IPS-11a (cell line): Measurements from ENCODE around the gene PEX11B.

ENCODE experiments used
- H3K4me3 ChIP-seq: one replicate; pipeline ENCODE4 v1.5.1; 2013; ENCODE audit warnings: low read depth, low read length, control low read depth

PEX11B gene

DNA sequence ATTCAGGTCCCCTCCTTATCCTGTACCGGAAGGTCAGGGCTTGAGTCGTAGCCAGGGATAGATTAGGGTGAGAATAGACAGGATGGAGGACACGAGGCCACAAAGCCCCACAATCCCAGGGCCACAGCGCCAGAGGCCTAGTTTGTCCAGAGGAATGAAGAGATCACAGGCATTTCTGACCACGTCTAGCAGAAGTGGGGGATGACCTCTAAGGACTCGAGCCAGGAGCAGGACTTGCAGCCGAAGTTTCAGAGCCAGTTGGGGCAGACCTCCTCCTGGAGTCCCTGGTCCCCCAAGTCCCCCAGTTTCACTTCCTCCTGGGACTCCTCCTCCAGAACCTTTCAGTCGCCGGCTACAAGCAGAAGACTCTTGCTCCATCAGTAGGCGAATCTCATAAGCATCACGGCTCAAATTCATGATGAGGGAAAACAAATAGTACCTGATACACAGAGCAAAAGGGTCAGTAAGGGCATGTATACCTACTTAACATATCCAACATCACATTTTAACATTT, 6.3 kb downstream of the PEX11B start:
- no peak overlapping the region for H3K4me3 ChIP-seq

DNA sequence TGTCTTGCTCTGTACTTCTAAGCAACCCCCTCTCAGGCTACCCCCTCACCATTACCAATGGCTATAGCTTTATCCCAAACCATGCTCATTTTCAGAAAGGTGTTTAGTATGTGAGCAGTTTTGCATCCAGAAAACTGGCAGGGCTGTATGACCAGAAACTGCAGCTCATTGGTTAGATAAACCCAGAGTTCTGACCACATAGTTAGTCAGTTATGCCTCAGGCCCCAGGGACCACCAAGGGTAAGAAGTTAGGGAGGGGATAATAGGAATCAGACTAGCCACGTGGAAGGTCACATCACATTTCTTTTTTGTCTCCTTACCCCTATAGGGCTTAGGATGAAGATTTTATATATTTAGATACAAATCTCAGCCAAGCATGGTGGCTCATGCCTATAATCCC, 9.9 kb downstream of the PEX11B start:
- no peak overlapping the region for H3K4me3 ChIP-seq

DNA sequence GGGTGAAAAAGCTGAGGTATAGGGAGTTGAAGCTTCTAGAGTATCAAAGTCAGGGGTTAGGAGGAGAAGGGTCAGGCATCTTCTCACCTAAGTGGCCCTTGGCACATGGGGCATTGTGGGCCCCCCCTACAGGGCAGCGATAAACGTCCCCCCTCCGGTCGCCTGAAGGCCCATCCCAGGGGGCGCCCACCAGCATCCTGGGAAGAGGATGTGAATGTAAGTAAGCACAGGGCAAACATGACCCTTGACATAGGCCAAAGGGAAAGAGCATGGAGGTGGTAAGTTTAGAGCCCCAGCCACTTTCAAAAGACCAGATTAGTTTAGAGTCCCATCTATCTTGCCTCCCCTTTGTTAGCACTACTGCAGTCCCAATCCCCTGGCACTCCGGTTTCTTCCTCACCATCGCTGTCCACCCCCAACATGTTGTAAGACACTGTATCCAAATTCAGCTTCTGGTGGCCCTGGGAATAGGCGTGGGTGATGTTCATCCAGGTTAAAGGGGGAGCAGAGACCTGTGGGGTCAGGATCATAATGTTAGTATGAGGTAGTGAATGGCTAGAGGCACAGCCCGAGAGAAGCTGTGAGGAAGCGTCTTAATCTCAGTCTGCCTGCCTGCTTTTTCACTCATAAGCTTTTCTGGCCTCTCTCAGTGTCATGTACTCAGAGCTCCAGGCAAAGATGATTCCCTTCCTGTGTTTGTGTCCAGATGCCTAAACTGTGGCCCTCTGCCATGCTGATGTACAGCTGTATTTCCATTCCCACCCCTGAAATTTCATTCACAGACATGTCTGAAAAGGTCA, 11.4 kb downstream of the PEX11B start:
- no peak overlapping the region for H3K4me3 ChIP-seq

GRCh38 chr1:145901312-145902021, 17.1 kb downstream of the PEX11B start:
- H3K4me3 ChIP-seq = no peak overlapping the region

- H3K4me3 ChIP-seq = no peak overlapping the region
Measured at GRCh38 chr1:145898756-145899155, 19.8 kb downstream of the PEX11B start.

DNA sequence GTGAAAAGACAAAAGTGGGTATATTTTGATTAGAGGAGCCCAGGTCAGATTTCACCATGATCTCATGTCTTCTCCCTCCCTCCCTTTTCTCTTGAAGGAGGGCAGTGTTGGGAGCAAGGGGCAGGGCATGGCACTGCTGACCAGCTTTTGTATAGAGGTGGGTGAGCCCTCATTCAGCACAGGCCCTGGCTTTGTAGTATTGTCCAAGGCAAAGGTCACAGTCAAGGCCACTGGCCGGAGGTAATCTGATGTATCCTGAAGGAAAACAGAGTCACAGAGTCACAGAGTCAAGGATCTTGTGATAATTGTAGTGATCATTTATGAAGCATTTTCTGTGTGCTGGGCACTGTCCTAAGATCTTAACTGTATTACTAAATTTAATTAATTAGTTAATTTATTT, 20.5 kb downstream of the PEX11B start:
- H3K4me3 ChIP-seq = no peak overlapping the region

DNA sequence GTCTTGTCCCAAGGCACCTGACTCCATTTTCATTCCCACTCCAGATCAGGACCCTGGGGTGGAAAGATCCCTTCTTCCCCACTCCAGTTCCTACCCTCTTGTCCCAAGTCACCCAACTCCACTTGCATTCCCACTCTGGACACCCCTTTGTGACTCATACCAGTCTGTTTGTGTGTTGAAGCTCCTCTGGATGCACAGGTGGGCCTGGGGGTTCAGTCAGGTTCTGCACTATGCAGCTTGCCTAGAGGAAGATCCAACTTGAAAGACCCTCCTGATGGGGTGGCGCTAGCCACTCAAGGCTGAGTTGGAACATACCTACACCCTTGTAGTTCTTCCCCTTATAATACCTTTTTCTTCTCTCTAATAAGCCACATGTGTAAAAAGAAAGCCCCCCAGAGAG, 23.0 kb downstream of the PEX11B start:
- H3K4me3 ChIP-seq = no peak overlapping the region

GRCh38 chr1:145893306-145894055, 25.0 kb downstream of the PEX11B start:
- no peak overlapping the region for H3K4me3 ChIP-seq

GRCh38 chr1:145892486-145893087, 25.9 kb downstream of the PEX11B start:
- no peak overlapping the region for H3K4me3 ChIP-seq

DNA sequence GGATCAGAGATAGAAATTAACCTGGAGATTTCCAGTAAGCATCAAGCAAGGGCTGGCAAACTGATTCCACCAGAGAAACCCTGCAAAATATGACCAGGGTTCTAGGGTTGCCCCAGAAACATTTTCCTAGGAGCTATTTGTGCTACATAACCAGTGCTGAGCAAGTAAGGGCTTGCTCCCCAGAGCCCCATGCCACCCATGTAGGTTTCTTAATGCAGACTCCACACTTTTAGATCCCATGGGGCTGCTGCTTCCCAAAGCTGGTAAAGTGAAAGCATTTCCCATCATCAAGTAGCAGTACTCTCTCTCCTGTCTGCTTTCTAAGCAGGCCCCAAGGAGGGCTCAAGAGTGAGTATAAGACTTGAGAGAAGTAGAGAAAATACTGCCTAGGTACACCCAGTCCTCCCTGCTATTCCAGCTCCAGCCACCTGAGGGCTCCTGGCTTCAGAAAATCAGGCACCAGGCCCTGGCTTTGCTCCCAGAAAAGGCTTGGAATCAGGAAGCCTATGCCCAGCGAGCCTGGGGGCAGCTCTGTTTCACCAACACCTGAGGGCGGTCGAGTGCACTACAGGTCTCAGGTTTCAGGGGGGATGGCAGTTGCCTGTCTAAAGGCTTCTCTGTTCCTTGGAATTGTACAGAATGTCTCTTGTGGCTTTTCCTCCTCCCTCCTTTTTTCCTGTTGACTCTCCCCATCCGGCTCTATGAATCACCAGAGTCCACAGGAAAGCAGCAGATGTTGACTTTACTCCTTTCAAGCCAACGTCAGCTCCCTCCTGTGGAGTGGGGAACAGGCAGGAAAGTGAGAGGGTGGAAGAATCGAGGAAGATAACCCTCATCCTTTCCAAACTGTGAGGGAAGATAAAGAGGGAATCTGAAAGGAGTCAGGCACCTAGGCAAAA, 26.7 kb downstream of the PEX11B start:
- no peak overlapping the region for H3K4me3 ChIP-seq

GRCh38 chr1:145891143-145891542, 27.4 kb downstream of the PEX11B start:
- no peak overlapping the region for H3K4me3 ChIP-seq

DNA sequence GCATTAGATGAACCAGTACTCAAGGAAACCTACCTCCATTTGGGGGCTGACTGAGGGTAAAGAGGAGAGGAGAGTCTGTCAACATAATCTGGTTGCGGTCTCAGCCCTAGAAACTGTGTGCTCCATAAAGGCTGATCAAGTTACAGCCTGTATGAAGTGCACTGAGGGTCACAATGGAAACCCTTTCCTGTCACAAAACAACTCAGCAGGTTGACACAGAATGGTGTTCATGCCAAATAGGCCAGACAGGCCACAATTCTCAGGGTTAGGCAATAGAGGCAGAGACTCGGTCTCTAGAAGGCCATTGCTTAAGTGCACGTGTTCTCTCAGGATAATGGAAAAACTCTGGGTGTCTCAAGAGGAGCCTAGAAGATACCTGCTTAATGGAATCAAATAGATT, 28.8 kb downstream of the PEX11B start:
- H3K4me3 ChIP-seq = no peak overlapping the region

DNA sequence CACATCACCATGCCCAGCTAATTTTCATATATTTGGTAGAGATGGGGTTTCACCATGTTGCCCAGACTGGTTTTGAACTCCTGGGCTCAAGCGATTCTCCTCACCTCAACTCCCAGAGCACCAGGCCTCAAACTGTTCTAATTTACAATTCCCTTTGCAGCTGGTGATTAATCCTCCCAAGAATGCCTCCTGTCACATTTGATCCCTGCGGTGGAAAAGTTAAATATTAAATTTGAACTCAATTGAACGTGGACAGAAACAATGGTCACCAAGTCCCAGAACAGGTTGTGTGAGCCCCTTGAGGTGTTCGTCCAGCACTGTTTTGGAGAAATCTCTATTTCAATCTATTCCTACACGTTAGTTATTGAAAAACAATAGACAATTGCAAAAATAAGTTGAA, 30.9 kb downstream of the PEX11B start:
- no peak overlapping the region for H3K4me3 ChIP-seq

- no peak overlapping the region for H3K4me3 ChIP-seq
Measured at GRCh38 chr1:145886816-145887215, 31.7 kb downstream of the PEX11B start.

DNA sequence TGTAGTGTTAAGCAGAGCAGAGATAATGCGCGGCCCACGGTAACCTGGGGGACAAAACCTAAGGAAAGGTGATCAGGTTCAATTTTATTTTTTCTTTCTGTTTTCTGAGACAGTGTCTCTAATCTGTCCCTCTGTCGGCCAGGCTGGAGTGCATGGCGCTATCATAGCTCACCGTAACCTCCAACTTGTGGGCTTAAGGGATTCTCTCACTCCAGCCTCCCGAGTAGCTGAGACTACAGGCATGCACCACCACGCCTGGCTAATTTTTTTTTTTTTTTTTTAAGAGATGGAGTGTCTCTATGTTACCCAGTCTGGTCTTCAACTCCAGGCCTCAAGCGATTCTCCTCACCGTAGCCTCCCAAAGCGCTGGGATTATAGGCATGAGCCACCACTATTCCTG, 32.1 kb downstream of the PEX11B start:
- peak overlapping the region; percentile 55 for H3K4me3 ChIP-seq

DNA sequence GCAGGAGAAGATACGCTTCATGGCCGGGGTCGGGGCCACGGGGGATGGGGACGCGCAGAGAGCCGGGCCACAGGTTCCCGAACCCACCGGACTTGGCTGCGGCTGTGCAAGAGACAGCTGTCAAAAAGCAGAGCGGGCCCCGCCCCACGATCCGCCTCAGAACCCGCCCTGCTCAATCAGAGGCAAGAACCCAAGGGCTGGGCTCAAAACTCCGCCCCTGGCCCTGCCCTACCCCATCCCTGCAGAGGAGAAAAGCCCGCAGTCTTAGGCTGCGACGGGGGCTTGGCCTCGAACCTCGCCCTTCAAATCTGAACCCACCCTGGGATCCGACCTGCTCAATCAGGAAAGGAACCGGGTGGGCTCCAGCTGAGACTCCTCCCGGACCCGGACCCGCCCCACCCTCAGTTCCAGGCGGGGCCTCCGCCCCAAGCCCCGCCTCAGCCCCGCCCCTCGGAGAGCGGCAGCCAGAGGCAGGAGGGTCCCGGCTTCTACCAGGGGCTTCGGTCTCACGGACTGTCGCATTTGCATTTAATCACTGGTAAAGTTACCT, 32.7 kb downstream of the PEX11B start, which contains the start of gene ANKRD35:
Gene ANKRD35 (minus strand): TSS at position 129 of the 550 bp plus-strand sequence. CDS start 108 bp downstream, at position 21.
- peak within 1 kb of the TSS; percentile 55 for H3K4me3 ChIP-seq

GRCh38 chr1:145884675-145885074, 33.8 kb downstream of the PEX11B start:
- no peak overlapping the region for H3K4me3 ChIP-seq

GRCh38 chr1:145879775-145880174, 38.7 kb downstream of the PEX11B start:
- no peak overlapping the region for H3K4me3 ChIP-seq

DNA sequence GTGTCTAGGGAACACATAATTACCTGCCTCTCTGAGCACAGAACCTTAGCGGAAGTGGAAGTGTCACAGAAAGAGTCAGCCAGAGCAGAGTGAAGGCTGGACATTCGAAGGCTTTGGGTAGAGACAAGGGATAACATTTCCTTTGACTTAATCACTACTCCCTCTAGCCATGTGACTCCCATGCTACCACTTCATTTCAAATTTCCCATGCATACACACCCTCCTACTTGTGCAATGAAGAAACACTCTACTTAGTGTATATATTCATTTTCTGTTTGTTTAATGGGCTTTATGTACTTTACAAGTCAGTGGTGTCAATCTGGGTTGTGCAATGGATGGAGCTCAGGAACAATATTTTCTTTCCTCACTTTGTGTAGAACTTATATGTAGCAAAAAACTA, 39.8 kb downstream of the PEX11B start:
- H3K4me3 ChIP-seq = no peak overlapping the region
